ENCODE data around the gene MVK.

Gene MVK

DNA sequence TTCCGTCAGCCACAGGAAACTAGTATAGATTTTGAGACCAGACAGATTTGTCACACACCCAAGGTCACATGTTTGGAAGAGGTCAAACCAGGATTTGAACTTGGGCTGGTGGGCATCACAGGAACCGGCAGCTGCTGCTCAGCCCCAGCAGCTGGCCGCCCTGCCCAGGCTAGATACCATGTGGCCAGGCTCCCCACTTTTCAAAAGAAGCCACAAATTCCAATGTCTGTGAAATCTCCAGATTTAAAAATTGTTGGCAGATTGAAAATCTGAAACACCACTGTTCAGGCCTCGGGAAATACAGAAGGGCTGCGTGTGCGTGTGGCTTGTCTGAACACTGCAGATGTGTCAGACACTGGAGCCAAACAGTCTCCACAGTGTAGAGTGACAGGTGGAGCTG lies 30.7 kb upstream of the MVK start:
- Histone ChIP-seq H3K4me3 (no peak overlapping the region), H3K27ac (no peak overlapping the region)

DNA sequence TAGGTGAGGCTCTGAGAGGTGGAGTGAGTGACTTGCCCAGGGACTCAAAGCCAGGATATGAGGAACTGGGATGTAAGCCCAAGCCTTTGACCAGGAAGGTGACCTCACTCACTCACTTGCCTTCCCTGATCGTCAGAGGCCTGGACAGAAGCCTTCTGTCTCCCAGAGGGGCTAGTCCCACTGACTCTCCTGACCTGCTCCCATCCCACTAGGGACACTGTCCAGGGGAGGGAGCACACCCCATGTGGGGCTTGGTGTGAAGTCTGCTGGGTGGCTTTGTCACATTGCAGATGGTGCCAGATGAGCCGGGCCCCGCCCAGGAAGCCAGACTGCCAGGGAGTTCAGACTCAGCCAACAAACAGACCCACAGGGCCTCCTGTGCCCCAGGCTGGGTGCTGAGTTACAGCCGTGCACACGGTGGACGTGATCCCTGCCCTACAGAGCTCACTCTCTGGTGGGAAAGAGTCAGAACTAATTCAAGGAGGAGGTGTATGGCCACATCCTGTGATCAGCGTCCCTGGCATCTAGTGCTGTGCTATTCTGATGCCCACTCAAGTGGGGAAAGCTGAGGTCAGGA lies 28.6 kb upstream of the MVK start:
- no peak overlapping the region for H3K27ac ChIP-seq
- no peak overlapping the region for H3K4me3 ChIP-seq

- H3K27ac ChIP-seq: no peak overlapping the region
Observed at GRCh38 chr12:109545826-109546225, 27.8 kb upstream of the MVK start.

GRCh38 chr12:109547286-109547685 lies 26.3 kb upstream of the MVK start:
- Histone ChIP-seq H3K27ac (no peak overlapping the region), H3K4me3 (no peak overlapping the region)

More at GRCh38 chr12:109545826-109546225, 27.8 kb upstream of the MVK start:
- H3K4me3 ChIP-seq: no peak overlapping the region

DNA sequence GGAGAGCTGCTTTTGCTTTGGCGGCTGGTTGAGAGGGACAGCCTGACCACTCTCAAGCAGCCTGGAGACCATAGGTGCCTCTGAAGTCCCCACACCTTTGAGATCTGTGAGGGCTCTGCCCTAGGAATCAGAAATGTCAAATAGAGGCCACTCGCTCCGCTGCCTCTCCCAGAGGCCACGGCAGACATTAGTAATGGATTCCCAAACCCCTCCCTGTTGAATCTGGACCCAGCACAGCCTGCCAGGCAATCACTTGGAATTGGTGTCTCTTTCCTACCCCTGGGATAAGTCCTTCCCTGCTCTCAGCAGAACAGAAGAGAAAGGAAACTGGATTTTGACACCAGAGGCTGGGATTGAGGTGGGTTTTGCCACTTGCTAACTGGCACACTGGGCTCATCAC lies 25.3 kb upstream of the MVK start:
- no peak overlapping the region for H3K4me3 ChIP-seq
- H3K27ac ChIP-seq: no peak overlapping the region

DNA sequence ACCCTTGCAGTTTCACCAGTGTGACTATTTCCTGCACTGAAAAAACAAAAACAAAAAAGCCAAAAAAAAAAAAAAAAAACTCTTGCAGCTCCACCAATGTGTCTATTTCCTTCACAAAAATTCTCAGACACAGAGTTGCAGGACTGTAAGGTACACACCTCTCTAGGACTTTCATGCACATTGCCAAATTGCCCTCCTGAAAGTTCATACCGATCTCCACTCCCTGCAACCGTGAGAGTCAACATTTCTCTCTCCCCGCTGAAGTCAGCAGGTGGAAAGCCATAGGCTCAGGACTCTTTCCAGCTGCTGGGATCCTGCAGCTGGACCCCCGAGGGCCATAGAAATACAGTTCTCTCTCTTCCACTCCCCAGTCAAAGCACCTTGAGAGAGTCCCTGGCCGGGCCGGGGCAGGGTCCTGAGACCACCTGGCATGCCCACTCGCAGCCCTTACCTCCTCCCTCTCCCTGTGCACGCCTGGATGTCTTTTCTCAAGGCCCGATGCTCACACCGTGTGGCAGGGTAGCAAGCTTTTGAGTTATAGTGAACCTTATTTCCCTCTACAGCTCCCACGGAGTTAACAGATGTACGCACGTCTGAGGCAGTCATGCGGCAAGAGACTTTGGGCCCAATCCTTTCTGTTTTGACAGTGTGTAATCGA lies 23.9 kb upstream of the MVK start:
- Histone ChIP-seq H3K27ac (no peak overlapping the region), H3K4me3 (no peak overlapping the region)

- Histone ChIP-seq H3K4me3 (no peak overlapping the region), H3K27ac (no peak overlapping the region)
Observed at GRCh38 chr12:109550281-109550680, 23.3 kb upstream of the MVK start.

DNA sequence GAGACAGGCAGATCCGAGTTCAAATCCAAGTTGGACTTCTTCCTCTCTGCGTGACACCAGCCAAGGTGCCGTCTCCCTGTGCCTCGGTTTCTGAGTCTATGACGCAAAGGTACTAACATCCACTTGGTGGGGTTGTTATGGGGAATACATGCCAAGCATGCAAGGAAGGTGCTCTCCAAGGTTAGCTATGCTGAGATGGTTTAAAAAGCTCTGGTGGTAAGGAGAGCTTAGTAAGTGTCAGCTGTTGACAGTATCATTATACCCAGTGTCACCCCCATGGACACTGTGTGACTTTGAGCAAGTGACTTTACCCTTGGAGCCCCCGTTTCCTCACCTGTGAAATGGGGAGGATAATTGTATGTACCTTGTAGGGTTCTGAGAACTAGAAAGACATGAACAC lies 22.5 kb upstream of the MVK start:
- Histone ChIP-seq H3K4me3 (no peak overlapping the region), H3K27ac (no peak overlapping the region)

- Histone ChIP-seq H3K4me3 (no peak overlapping the region), H3K27ac (no peak overlapping the region)
Observed at GRCh38 chr12:109552971-109553370, 20.6 kb upstream of the MVK start.

GRCh38 chr12:109553483-109553882 lies 20.1 kb upstream of the MVK start:
- Histone ChIP-seq H3K27ac (no peak overlapping the region), H3K4me3 (no peak overlapping the region)

DNA sequence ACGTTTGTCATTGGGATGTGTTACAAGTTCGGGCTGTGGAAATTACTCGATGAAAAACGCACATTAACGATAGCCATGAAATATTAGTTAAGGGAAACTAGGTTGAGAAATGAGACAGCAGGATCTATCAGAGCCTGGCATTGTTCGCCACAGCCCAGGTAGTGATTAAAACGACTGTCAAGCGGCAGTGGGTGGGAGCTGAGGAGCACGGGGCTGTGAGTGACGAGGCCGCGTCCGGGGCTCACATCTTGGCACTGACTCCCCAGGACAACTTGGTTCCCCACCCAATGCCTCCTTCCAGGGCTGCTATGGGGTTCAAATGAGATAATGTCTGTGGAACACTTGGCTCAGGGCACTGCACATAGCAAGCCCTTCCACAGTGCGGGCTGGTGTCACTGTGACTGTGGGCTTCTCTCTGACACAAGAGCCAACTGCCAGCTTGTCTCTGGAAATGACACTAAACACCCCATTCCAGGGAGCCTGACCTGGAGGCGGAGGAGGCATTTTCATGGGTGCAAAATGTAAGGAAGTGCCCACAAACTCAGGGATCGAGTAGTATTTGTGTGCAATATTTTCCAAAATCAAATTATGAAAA lies 19.6 kb upstream of the MVK start:
- no peak overlapping the region for H3K27ac ChIP-seq
- no peak overlapping the region for H3K4me3 ChIP-seq

GRCh38 chr12:109554761-109555160 lies 18.8 kb upstream of the MVK start:
- no peak overlapping the region for H3K4me3 ChIP-seq

DNA sequence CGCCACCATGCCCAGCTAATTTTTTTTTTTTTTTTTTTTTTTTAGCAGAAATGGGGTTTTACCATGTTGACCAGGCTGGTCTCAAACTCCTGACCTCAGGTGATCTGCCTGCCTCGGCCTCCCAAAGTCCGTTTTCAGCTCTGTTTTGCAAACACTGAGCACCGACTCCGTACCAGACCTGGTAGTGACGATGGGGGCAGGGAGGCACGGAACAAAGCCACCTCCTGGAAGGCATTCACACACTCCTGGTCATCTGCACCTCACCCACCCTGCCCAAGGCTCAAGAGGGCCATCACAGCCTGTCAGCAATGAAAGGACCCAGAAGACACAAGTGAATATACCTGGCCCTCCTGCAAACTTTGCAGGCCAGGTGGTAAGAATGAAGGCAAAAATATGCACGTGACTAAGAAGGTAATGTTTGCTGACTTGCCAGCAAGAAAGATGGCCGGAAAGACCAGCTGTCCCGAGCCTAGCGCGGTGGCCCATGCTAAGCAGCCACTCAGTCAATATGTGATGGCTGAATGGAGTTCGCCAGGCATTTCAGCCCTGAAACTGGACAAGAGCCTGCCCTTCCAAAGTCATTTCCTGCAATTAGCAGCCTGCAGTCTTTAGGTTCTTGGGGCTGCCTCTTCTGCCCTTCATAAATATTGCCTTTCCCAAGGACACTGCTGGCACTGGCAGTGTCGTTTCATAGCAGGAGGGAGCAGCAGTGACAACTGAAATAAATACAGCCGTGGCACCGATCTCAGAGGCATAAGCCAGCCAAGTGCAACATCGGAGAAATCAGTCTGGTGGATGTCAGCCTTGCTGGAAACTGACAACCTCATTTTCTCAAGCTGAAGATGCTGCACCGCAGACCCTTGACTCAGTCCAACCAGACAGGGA lies 17.9 kb upstream of the MVK start:
- Histone ChIP-seq H3K4me3 (no peak overlapping the region), H3K27ac (no peak overlapping the region)

More at GRCh38 chr12:109554761-109555160, 18.8 kb upstream of the MVK start:
- no peak overlapping the region for H3K27ac ChIP-seq

GRCh38 chr12:109557200-109557599 lies 16.4 kb upstream of the MVK start:
- H3K27ac ChIP-seq: no peak overlapping the region
- no peak overlapping the region for H3K4me3 ChIP-seq

GRCh38 chr12:109557805-109558204 lies 15.8 kb upstream of the MVK start:
- no peak overlapping the region for H3K27ac ChIP-seq
- no peak overlapping the region for H3K4me3 ChIP-seq

DNA sequence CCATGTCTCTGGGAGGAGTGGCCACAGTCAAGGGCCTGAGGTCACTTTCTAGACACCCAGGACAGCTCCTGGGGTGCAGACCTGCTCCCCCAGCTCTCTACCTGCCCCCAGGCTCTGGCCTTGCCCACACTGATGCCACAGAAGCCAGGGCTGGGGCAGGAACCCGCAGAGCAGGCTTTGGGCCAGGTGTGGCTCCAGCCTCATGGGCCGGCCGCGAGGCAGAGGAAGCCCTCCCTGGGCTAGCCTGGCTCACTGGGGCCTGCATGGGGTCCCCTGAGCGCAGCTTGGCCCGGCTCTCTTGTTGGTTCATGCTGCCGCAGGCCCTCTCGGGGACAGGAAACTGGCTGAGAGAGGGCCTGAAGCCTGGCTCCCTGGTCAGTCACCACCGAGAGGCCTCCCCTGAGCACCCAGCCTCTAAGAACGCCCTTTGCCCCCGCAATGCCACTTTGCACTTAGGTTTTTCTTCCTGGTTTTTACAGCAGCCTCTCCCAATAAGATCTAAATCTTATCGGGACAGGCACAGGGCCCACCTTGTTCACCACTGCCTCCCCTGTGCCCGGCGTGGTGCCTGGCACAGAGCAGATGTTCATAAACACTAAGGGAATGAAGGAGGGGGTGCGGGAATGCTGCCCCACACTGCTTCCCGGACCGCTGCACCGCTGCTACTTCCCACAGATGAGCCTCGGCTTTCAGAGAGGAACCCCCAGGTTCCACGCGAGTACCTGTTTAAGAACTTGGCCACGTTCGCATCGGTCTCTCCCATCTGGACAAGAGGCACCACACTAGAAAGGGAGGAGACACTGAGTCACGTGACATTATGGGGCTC lies 15.0 kb upstream of the MVK start:
- H3K27ac ChIP-seq: no peak overlapping the region
- no peak overlapping the region for H3K4me3 ChIP-seq

- Histone ChIP-seq H3K27ac (no peak overlapping the region), H3K4me3 (no peak overlapping the region)
Observed at GRCh38 chr12:109559200-109559505, 14.4 kb upstream of the MVK start.

DNA sequence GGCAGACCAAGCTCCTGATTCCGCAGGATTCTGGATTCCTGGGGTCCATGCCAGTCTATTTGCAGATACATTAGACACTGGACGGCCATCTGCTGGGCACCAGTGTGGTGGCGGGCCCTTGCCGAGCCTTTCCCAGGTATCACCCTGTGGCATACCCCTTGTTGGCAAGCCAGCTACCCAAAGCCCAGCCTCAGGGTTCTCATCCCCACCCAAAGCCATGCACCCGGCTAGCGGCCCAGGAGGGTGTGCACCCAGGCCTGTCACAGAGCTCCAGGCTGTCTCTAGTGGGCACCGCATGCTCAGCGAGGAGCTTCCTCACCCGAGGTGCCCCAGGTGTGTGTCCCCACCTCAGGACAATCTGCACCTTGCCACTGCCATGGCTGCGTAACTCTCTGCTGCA lies 14.0 kb upstream of the MVK start:
- Histone ChIP-seq H3K27ac (no peak overlapping the region), H3K4me3 (no peak overlapping the region)

DNA sequence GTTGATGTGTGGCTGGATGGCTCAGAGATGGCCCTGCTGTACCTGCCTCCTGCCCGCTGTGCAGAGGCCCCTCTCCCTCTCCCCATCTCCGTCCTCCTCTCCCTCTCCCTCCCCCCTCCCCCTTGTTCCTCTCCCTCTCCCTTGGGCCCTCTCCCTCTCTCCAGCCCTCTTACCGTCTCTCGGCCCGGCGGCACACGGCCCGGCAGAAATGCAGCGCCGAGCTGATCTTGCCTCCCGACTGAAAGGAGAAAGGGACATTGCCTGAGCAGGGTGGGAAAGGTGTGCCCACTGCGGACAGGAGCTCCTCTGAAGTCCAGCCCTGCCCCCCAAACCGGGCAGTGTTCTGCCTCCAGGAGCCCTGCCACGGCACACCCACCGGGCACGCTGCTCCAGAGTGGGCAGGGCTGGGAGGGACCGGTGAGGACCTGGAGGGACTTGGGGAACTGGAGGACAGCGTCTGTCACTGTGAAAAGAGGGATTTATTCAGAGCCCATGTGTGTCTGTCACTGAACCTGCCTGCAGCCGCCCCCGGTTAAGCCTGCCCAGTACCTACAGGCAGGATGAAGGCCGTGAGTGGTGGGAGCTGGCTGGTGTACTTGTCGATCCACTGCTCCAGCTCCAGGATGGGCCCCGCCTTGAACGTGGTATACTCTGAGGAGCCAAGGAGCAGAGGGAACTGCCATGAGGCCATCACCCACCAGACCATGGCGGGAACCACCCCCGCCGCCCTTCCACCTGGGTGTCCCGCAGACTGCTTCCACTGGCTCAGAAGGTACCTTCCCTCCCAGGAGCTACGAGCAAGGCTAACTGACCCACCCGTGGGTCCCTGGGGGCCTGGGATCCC lies 12.5 kb upstream of the MVK start:
- Histone ChIP-seq H3K27ac (no peak overlapping the region), H3K4me3 (no peak overlapping the region)

Data from skin epidermis (tissue), 12 donors.